Activated CD4-positive, alpha-beta T cell treated with anti-CD3 and anti-CD28 coated beads, Interleukin-2, amount 50 U/mL, for 48 hours (primary cell): Measurements from ENCODE around the gene SLC25A29.
"Not testable (repeated sequence)": the region's sequence is repeated elsewhere in the genome, so short reads cannot be mapped to it uniquely, and the experiment has no call there.

Experiments used
- DNase-seq, 2 experiments: peaks; one replicate each; pipeline ENCODE4 v3.0.0-alpha.2; 2020

The SLC25A29 gene

DNA sequence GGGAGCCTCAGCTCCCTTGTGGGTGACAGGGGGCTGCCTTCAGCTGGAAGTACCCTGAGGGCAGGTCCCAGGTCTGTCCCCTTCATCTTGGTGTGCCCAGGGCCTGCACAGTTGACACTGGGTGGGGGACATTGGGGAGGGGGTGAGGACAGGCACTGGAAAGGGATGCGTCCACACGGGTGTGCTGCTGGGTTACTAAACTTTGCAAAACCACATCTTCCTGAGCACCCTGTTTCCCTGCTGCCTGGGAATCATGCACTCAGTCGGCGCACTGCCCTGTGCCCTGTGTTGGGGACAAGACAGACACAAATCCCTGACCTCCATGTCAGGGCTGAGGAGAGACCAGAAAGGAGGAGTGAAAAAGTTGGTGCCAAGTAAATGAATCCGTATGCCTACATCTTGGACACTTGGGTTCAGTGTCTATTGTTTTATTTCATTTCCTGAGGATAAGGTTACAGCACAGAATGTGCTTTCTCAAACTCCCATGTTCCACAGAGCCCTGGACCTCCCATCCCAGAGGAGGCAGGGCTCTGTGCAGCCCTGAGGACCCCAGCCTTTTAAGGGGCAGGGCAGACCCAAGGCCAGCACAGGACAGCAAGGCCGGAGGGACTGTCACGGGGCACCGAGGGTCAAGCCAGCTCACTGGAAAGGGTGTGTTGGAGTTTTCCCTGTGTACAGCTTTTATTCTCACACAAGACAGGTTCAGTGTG, 2.9 kb upstream of the SLC25A29 start:
- no peak for DNase-seq

DNA sequence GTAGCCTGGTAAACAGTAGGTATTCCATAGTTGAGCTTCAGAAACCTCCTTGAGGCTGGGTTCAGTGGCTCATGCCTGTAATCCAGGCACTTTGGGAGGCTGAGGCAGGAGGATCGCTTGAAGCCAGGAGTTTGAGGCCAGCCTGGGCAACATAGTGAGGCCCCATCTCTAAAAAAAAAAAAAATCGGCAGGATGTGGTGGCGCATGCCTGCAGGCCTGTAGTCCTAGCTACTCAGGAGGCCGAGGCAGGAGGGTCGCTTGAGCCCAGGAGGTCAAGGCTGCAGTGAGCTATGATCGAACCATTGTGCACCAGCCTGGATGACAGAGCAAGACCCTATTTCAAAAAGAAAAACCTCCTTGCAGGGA, 2.2 kb upstream of the SLC25A29 start:
- not testable (repeated sequence) for DNase-seq

DNA sequence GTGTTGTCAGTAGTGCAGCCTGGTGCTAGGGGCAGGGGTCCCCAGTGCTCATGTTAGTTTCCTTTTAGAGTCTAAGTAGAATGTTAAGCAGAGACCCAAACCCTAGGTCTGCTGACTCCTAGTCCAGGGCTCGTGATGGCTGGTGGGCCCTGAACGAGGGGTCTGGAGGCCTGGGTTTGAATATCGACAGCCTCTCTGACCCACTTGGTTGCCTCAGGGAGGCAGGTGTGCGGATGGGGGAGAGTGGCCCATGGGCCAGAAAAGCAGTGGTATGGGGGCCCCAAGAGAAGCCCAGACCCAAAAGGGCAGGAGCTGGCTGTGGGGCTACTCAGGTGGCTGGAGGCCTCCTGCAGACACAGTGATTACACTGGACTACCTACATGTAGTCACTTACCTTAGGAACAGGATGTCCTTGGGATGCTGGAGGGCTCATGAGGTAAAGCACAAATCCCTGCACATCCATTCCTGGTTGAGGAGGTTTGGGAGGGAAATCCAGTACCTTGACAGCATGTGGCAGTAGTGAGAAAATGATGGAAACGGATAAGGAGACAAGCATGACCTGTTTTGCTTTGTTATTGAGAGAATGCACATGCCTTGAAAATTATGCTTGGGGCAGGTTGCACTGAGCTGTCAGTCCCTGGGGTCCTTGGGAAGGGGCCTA, 1.7 kb upstream of the SLC25A29 start:
- no peak for DNase-seq

DNA sequence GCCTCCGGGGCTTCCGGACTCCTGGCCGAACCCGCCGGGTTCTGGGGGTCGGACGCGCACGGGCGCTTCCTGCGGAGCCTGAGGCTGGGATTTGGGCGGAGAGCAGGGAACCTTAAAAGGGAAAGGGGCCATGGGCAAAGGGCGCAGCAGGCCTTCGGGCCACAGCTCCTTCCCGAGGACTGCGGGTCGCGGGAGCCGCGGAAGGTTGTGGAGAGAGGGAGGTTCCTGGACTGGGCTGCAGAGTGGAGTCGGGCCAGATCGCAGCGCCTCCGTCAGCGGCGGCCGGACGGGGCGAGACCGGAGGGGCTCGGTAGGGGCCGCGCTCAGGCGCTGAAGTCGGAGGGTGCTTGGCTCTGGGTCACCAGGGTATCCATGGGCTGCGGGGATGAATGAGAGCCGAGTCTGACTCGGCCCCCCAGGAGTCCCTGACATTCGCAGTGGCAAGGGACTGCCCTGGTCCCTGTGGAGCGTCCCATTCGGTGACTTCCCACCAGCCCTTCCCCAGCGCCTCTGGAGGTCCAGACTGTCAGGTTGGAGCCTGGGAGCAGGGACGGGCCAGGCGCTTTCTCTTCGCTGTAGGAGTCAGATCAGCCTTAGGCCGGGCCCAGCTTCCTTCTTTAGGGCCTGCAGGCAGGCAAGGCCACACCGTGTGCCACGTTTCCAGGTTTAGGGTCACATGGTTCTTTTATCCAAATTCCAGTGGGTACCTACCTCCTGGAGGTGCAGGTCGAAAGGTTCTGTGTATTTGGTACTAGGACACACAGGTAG, 938 bp upstream of the SLC25A29 start:
- DNase-seq = no peak

DNA sequence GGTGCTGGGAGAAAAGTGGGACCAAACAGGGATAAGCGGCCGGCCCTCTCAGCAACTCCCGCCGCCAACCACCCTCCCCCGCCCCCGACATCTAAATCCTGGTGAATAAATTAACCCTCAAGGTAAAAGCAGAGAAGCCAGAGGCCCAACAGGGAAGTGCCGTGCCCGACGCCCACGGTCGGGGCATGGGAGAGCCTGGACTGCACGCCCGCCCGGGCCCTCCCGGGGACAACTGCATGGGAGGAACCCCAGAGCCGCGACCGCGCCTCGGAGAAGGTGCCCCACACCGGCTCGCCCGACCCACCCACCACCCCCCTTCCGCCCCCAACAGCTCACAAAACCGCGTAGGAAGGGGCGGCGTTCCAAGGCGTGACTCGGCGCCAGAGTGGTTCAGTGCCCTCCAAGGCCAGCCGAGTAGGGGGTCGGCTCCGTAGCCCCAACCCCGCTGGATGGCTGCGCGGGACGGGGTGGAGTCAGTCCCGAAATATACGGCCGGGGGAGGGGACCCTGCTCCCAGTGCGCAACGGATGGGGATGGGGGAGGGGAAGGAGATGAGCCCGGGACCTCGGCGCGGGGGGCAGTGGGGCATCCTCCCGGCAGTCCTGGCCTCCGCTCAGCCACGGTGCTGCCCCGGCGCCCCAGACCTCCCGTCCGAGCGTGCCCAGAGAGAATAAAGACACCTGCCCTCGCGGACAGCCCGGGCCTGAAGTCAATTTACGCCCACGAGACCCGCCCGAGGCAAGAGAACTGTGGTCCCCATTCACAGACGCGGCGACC, 732 bp downstream of the SLC25A29 start:
- peak; percentile 21 to 28 for DNase-seq

DNA sequence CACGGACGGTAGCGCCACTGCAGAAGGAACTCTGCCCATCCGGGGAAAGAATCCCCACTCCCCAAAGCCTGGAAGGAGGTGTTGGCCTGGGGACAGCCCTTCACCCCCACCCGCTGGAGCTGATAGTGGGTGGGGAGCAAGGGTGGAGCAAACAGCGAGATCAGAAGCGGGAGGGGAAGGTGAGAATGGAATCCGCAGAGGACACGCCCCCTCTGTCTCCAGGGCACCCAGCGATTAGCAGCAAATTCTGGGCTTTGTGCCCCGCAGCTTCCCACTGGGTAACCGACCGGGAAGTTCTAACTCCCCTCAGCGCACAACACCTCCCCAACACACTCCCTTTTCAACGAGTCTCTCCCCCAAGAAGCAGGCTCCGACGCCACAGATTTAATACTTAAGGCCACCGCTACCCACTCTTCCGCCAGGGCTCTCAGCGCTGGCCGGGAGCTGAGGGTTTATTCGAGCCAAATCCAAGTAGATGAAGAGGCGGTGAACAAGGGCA, 1.4 kb downstream of the SLC25A29 start:
- DNase-seq = no peak

DNA sequence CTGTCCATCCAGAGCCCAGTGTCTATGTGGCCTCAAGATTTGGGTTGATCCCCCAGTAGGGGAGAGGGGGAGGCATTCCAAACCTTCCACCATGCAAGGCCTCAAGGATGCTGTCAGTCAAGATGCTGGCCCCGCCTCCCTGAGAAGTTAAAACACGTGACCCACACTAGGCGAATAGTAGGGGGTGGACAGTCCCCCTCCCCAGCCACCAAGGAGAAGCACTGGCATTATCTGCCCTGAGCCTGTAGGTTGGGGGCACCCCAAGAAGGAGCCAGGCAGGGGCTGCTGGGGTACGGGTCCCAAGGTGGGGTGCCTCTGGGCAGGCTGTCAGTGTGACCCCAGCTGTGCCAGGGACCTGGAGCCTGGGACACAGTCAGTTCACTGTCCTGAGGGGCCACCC, 2.3 kb downstream of the SLC25A29 start:
- no peak for DNase-seq

DNA sequence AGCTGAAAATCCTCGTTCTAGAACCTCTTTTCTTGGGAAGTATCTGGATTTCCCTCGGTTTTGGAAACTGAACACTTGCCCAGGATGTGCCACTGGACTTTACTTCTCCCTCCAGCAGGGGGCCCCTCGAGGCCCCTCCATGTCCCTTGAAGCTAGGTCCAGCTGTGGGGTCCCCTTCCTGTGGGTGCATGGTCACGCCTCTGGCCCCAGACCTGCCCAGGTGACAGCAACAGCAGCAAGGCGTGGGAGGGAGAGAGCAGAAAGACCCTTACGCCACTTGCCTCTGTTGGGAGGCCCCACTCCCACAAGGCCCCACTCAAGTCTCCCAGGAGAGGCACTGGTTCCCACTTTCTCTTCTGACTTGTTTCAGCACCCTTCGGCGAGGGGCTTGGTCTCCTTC, 3.1 kb downstream of the SLC25A29 start:
- DNase-seq = no peak

DNA sequence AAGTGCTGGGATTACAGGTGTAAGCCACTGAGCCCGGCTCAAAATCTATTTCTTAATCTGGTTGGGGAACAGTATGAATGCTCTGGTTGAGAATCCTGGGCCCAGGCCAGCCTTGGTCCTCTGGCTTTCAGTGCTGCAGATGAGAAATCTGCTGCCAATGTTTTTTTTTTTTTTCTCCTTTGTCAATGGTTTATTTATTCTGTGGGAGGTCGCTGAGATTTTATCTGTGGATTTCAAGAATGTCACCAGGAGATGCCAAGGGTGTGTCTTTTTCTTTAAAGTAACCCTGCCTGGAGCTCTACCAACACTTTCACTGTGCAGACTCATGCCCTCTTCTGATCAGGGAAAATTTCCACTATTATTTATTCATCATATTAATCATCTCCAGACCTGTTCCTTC, 3.6 kb downstream of the SLC25A29 start:
- no peak for DNase-seq

DNA sequence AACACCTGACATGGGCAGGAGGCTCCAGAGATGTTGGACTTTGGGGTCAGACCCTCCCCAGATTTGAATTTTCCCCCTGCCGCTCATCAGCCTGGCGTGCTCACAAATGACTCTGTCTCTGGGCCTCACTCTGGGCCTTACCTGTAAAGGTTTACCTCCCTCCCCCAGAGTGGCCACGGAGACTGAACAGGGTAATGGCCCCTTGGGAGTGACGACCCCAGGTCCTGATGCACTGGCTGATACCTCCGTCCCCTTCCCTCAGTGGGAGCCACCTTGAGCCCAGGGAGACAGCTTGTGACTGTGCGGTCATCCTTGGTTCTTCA, 7.0 kb downstream of the SLC25A29 start:
- DNase-seq = no peak

DNA sequence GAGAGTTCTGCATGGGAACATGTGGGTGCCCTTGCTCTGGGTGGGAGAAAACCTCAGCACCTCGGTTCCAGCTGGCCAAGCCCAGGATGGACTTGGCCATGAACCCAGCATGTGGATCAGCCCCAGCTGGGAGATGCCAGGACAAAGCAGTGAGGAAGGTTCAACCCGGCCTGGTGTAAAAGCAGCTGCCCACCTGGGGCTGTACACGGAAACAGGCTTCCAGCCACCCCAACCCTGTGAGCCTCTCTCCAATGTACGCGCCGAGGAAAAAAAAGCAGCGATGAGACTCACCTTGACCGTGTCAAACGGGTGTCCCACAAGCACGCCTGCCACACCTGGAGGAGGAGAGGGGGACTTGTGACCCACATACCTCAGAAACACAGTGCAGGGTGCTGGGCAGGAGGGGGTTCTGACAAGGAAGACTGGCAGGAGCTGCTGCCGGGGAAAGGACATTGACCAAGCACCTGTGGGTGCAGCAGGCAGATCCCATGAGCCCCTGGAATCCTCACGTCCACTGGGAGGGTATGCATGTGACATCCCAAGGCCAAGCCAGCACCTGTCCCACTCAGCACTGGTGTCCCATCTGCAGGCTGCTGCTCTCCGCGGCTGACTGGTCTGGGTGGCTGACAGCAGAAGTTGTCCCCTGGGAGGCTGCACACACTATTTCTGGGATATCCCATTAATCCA, 7.5 kb downstream of the SLC25A29 start:
- no peak for DNase-seq

DNA sequence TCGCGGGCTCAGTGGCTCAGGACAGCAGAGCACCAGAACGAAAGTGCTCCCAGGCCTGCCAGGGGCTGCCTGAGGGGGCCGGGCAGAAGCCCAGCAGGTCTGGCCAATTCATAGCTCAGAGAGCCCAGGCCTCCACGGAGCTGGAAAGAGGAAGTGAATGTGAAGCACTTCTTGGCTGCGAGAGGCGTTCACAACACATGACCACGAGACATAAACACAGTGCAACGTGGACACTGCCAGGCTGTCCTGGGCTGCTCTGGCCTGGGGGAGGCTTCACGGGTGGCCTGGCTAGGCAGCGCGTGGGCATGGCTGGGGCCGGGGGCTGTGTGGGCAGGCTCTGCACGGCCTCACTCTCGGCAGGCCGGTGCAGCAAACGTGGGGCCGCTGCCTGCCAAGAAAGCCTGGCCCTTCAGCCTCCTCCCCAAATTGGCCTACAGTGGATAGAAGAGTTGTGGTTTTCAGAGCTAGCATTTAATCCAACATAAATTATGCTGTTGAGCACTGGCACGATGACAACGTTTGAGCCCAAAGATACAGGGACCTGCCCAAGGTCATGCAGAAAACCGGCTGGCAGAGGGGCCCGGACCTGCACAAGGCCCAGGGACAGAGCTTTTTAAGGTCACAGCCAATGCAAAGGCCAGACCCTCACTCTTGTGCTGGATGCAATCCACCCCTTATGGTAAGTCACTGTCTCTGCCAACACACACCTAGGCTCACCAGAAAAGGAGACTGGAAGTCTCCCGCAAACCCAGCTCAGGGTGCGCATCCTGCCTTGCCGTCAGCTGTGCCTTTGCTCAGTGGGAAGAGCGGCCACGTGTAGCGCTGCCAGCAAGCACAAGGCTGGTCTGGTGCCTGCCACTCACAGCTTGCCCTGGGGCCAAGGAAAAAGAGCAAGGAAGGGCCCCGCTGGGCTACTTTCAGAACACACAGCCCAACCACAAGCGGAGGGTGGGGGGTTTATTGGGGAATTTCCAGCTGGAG, 8.6 kb downstream of the SLC25A29 start:
- no peak for DNase-seq

DNA sequence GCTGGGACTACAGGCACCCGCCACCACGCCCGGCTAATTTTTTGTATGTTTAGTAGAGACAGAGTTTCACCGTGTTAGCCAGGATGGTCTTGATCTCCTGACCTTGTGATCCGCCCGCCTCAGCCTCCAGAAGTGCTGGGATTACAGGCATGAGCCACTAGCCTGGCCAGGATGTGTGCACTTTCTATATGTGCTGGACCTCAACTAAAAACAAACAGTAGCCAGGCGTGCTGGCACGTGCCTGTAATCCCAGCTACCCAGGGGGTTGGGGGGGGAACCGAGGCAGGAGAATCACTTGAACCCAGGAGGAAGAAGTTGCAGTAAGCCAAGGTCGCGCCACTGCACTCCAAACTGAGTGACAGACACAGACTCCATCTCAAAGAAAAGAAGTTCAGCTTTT, 9.5 kb downstream of the SLC25A29 start:
- not testable (repeated sequence) for DNase-seq

DNA sequence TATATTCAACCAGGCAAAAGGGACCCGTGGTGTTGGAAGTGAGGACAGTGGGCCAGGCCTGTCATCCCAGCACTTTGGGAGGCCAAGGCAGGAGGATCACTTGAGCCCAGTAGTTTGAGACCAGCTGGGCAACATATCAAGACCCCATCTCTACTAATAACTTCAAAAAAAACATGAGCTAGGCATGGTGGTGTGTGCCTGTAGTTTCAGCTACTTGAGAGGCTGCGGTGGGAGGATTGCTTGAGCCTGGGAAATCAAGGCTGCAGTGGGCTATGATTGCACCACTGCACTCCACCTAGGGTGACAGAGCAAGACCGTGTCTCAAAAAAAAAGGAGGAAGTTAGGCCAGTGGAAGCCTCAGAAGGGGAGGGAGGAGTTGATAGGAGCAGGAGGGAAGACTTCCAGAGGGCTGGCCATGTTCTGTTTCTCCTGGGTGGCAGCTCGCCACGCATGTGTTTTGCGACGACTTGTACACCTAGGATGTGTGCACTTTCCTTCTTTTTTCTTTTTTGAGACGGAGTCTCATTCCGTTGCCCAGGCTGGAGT, 10.1 kb downstream of the SLC25A29 start:
- no peak for DNase-seq

DNA sequence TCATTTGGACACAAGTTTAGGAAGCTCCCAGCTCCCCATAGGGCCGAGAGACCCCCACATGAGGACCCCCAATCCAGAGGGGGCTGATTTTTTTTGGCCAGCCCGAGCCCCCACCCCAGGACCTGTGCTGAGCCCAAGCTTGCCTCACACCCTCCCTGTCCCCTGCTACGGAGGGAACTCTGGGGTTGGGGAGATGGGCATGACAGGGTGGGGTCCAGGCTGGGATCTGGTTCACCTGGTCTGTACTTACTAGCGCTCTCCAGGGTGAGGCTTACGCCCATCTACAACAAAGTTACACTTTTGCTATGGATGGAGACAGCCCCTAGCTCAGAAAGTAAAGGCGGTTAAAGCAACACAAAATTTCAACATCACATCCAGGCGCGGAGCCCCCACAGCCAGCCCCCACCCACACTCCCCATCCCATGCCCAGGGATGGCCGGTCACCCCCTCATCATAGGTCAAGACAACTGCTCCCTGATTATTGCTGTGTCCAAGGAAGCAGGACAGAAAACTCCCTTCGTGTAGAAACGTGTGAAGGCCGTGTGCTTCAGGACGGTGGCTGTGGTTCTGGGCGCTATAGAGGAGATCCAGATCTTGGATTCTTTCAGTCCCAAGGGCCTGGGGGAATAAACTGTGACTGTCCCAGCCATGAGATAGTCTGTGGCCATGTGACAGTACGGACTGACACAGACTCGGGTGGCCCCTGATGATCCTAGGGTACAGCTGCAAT, 10.7 kb downstream of the SLC25A29 start:
- DNase-seq = no peak

DNA sequence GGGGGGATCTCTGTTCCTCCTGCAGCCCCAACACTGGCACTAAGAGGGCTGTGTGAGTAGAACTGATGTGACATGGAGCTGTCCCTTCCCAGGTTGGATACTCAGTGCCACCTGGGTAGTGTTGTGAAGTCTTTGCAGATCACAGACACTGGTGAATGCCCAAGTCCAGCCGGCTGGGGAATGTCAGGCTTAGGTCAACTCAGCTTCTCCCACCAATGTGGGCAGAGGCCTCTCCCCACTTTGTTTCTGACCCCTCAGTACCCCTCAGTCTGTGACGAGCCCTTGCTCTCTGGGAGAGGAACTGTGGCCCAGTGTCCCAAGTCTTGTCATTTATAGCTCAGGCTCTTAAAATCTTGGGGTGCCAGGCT, 11.3 kb downstream of the SLC25A29 start:
- no peak for DNase-seq

DNA sequence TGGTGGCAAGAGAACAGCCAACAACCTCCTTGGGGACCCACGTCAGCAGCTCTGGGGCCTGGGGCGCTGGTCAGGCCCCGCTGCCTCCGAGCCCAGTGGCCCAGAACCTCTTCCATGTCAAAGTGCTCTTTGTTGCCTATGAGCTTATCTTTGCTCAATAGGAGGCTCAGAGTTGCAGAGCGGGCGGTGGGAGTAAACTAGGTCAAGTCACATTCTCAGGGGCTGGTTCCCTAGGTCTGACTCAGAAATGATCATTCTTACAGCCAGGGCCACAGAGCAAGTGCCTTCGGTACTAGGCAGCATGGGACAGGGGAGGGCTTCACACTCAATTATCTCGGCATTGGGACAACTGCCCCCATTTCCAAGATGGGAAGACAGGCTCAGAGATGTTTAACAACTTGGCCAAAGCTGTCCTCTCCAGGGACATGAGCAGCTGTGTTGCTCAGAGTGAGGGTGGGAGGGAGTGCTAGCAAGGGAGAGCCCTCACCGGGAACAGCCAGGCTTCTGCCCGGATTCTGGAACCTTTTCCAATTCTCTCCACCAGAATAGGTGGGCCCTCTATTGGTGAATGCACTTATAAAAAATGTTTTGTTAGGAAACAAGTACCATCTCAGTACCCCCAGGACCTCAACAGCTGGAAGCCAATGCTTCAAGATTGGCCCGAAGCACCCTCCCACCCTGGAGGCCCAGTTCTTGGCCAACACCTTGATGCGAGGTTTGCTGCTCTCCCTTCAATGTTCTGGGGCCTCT, 11.9 kb downstream of the SLC25A29 start:
- DNase-seq = no peak

DNA sequence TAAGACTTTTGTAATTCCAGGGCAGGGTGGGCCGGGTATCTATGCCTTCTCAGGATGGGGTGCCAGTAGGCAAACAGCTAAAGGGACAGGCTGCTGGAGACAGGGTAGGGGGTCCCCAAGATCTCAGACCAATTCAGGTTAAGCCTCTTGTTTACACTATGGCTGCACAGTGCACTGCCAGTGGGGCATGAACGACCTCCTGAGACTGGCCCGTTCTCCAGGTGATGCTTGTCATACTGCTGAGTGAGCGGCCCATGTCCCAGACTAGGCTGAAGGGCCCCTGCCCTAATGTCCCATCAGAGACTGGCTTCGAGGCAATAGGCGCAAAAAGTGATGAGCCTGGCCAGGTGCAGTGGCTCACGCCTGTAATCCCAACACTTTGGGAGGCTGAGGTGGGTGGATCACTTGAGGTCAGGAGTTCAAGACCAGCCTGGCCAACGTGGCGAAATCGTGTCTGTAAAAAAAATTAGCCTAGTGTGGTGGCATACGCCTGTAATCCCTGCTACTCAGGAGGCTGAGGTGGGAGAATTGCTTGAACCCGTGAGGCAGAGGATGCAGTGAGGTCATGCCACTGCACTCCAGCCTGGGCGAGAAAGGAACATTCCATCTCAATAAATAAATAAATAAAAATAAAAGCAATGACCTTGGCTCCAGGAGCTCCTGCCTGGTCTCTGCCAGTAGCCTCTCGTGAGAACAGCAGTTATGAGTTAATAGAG, 12.6 kb downstream of the SLC25A29 start:
- DNase-seq = no peak
